H1 (cell line): ENCODE results near the gene CCDC197. TPM values are rescaled to one million over a fixed set of nuclear protein-coding genes. Genes with fewer than 3 reads are reported as not detected.

Source experiments
- BCL11A ChIP-seq, 2 experiments: IDR thresholded peaks; one replicate each; pipeline ENCODE4 v1.6.1; 2011; ENCODE audit warnings: low read depth in 2 of 2, low read length in 2 of 2, mild to moderate bottlenecking in 2 of 2
- FOSL1 ChIP-seq: IDR thresholded peaks from 2 replicates; pipeline ENCODE4 v1.6.1; 2011; ENCODE audit warnings: mild to moderate bottlenecking, low read depth, low read length, moderate library complexity; ENCODE audit not compliant: insufficient read depth
- GABPA ChIP-seq: IDR thresholded peaks from 2 replicates; pipeline ENCODE4 v1.6.1; 2011; ENCODE audit warnings: mild to moderate bottlenecking, low read length, moderate library complexity, borderline replicate concordance; ENCODE audit not compliant: insufficient read depth
- RBBP5 ChIP-seq: IDR thresholded peaks from 2 replicates; pipeline ENCODE4 v1.7.1; 2012; ENCODE audit warnings: low read depth, mild to moderate bottlenecking, inconsistent platforms, low read length, moderate library complexity, borderline replicate concordance
- TEAD4 ChIP-seq: IDR thresholded peaks from 2 replicates; pipeline ENCODE4 v1.6.1; 2012; ENCODE audit warnings: low read depth, low read length, inconsistent platforms, mixed read lengths
- polyA plus RNA-seq, 7 experiments: library from polyadenylated mRNA; depleted of rRNA in 3 of 7; stranded (reverse) in 5 of 7; unstranded in 2 of 7; fragments of >200 nt in 5 of 7; fragments of 200-250 nt in 2 of 7; gene quantifications; 1 replicate in 5 of 7; 2 replicates in 1 of 7; 4 replicates in 1 of 7; pipeline versions ENCODE4 v1.2.1 to v1.2.3, GENCODE V29; 2011 to 2013; ENCODE audit warnings: missing spikeins in 2 of 7, mixed read lengths in 2 of 7
- total RNA-seq: library from RNA; stranded (reverse); fragmentation: NEBNext Ultra II Directional; extraction: Animal tissue kit (Norgen Biotek cat#: 25700); gene quantifications from 2 replicates; pipeline ENCODE4 v1.2.1, GENCODE V29; 2021

Gene CCDC197
- total and polyA plus RNA-seq, 2 of the 8 experiments (the other 6 are each of a cell fraction or from before 2014, with no cell fraction given) = not detected

GRCh38 chr14:94031883-94032279 lies 34.8 kb downstream of the CCDC197 start (continued):
- no peak for TF ChIP-seq RBBP5
- no peak for TF ChIP-seq FOSL1
- no peak for TF ChIP-seq TEAD4
- TF ChIP-seq BCL11A (IDR thresholded peaks at IDR 0.05; ENCODE audit: low read depth in 2 of 2, low read length in 2 of 2) = no peak
- no peak for TF ChIP-seq GABPA
- TF ChIP-seq, all 59 proteins: peak for 0
